ENCODE measurements around the gene OR5D18. TPM values are rescaled to one million over a fixed set of nuclear protein-coding genes. Genes with fewer than 3 reads are reported as not detected.
"Not testable (repeated sequence)": the region's sequence is repeated elsewhere in the genome, so short reads cannot be mapped to it uniquely, and the experiment has no call there.

Gene OR5D18
- total RNA-seq, 1 donor from 2014 or later: not detected

DNA sequence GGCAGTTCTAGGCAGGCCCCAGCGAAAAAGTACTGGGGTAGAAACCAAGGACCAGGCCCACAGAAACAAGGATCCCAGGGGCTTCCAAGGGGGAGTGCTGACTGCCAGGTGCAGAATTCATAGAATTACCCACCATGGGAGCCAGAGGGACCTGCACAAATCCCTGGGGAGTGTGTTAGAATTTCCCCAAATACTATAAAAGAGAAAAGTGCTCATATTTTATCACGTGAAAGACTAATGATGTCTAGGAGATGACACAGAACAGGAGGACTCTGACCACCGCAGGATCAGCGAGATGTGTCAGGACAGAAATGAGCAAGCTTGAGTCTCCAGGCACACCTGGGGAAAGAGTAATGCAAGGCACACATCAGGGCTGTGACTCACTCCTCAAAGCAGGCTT is 47.9 kb downstream of the OR5D18 start:
- H3K4me1 Mint-ChIP-seq (ENCODE audit: low read depth); H3K27me3 Mint-ChIP-seq (ENCODE audit: low read depth); H3K27ac Mint-ChIP-seq; intact Hi-C loops (cut with micrococcal nuclease); DNase-seq (ENCODE audit: low spot score); H3K36me3 Mint-ChIP-seq (ENCODE audit: low read depth); H3K4me3 Mint-ChIP-seq (ENCODE audit: low read depth): not testable (repeated sequence)
- H3K9me3 Mint-ChIP-seq: peaks cover 41% of the 10 kb centered on the region

Other genes starting within 250 kb of the OR5D18 start
- gene OR4C16, start 247.5 kb upstream of the OR5D18 start, total RNA-seq: not detected in 2 replicates
- not detected in 2 replicates for gene OR4C11, start 212.0 kb upstream of the OR5D18 start, total RNA-seq
- not detected in 2 replicates for gene OR4P4, start 184.5 kb upstream of the OR5D18 start, total RNA-seq
- gene OR4S2, start 171.3 kb upstream of the OR5D18 start, total RNA-seq: not detected in 2 replicates
- not detected in 2 replicates for gene OR4C6, start 157.4 kb upstream of the OR5D18 start, total RNA-seq
- gene OR5D13, start 46.2 kb upstream of the OR5D18 start, total RNA-seq: not detected in 2 replicates
- gene OR5D14, start 24.1 kb upstream of the OR5D18 start, total RNA-seq: not detected in 2 replicates
- not detected in 2 replicates for gene OR5L1, start 8.3 kb upstream of the OR5D18 start, total RNA-seq
- not detected in 2 replicates for gene OR5L2, start 7.6 kb downstream of the OR5D18 start, total RNA-seq
- not detected in 2 replicates for gene OR5D16, start 19.1 kb downstream of the OR5D18 start, total RNA-seq
- gene TRIM51, start 63.7 kb downstream of the OR5D18 start, total RNA-seq: not detected in 2 replicates
- not detected in 2 replicates for gene OR5W2, start 95.0 kb downstream of the OR5D18 start, total RNA-seq
- gene OR5I1, start 116.8 kb downstream of the OR5D18 start, total RNA-seq: not detected in 2 replicates
- not detected in 2 replicates for gene OR10AG1, start 150.3 kb downstream of the OR5D18 start, total RNA-seq
- not detected in 2 replicates for gene OR5F1, start 175.0 kb downstream of the OR5D18 start, total RNA-seq
- not detected in 2 replicates for gene OR5AS1, start 208.0 kb downstream of the OR5D18 start, total RNA-seq